ENCODE data around the gene GOLGA3. TPM values are rescaled to one million over a fixed set of nuclear protein-coding genes. Genes with fewer than 3 reads are reported as not detected.

Gene GOLGA3
- total and polyA plus RNA-seq, 10 of the 15 experiments (the other 5 are each of a cell fraction or from before 2014, with no cell fraction given) = 2.0 to 42.7 (median 15.2) TPM

GRCh38 chr12:132736378-132736777 is 92.3 kb downstream of the GOLGA3 start:
- peaks cover 36 to 41% of the 10 kb centered on the region in 2 experiments for H3K36me3 ChIP-seq (ENCODE audit: control insufficient read depth in 2 of 2, insufficient read depth in 2 of 2, low read length in 1 of 2)
- H2AFZ ChIP-seq (ENCODE audit: control insufficient read depth, low read depth, low read length) = no peak overlapping the region
- DNase-seq (ENCODE audit: low read depth, low spot score) = no peak
- RAD21 ChIA-PET (ENCODE audit: unreplicated experiment) = no interaction called here
- H3K4me2 ChIP-seq (ENCODE audit: control insufficient read depth, insufficient read depth) = no peak overlapping the region
- CTCF ChIA-PET = interaction anchor here (0.7 kb wide), 1 partner anchor 91 kb away, joined by 3 read pairs; no protein-coding TSS in a partner anchor
- intact Hi-C loops (cut with micrococcal nuclease; ENCODE audit: unreplicated experiment) = no loop called here
- ATAC-seq = no peak
- no TSS peak for BruUV-seq (replicated peaks)
- H4K20me1 ChIP-seq (ENCODE audit: control insufficient read depth, insufficient read depth) = no peaks in the 10 kb centered on the region
- 86% methylated on average over 12 of the region's 12 CpGs for WGBS (ENCODE audit: insufficient coverage, insufficient replicate concordance, low lambda C conversion rate, missing lambda C conversion rate)
- POLR2A ChIA-PET = no interaction called here
- H3K27ac ChIP-seq (ENCODE audit: control insufficient read depth, insufficient read depth) = no peak overlapping the region
- SMC1A ChIA-PET (ENCODE audit: uncharacterized antibody, unreplicated experiment) = no interaction called here
- no peaks in the 10 kb centered on the region for H3K4me1 ChIP-seq (ENCODE audit: control insufficient read depth, insufficient read depth, low read length)
- H3K79me2 ChIP-seq (ENCODE audit: control insufficient read depth, insufficient read depth, low read length) = no peaks in the 10 kb centered on the region
- no peak overlapping the region for H3K4me3 ChIP-seq
- H3K9me3 ChIP-seq (replicated peaks; ENCODE audit: control insufficient read depth, insufficient read depth, low read length) = no peaks in the 10 kb centered on the region
- in situ Hi-C loops (cut with MboI) = no loop called here
- H3K27me3 ChIP-seq (replicated peaks in 1 of 2; ENCODE audit: control insufficient read depth in 2 of 2, insufficient read depth in 2 of 2, low read length in 1 of 2) = no peaks in the 10 kb centered on the region
- no peak for FAIRE-seq
- TF ChIP-seq BMI1 (IDR thresholded peaks at IDR 0.05; ENCODE audit: borderline replicate concordance) = no peak
- TF ChIP-seq PAX5 (IDR thresholded peaks at IDR 0.05; ENCODE audit: borderline replicate concordance, low read depth, low read length) = no peak
- TF ChIP-seq NBN (IDR thresholded peaks at IDR 0.05) = no peak
- TF ChIP-seq EP300 (IDR thresholded peaks at IDR 0.05; ENCODE audit: borderline replicate concordance in 1 of 2, control insufficient read depth in 1 of 2, low read depth in 2 of 2, low read length in 2 of 2) = no peak
- TF ChIP-seq HDAC6 (IDR thresholded peaks at IDR 0.05; ENCODE audit: unreplicated experiment) = no peak
- H3K9ac ChIP-seq (ENCODE audit: control insufficient read depth, insufficient read depth, low read length) = no peak overlapping the region

GRCh38 chr12:132735496-132735895 is 93.2 kb downstream of the GOLGA3 start:
- Histone ChIP-seq H3K79me2 (ENCODE audit: control insufficient read depth, insufficient read depth, low read length) (no peaks in the 10 kb centered on the region), H3K27me3 (replicated peaks in 1 of 2; ENCODE audit: control insufficient read depth in 2 of 2, insufficient read depth in 2 of 2, low read length in 1 of 2) (no peaks in the 10 kb centered on the region), H4K20me1 (ENCODE audit: control insufficient read depth, insufficient read depth) (no peaks in the 10 kb centered on the region), H3K9ac (ENCODE audit: control insufficient read depth, insufficient read depth, low read length) (no peak overlapping the region), H3K36me3 (ENCODE audit: control insufficient read depth in 2 of 2, insufficient read depth in 2 of 2, low read length in 1 of 2) (peaks cover 33 to 39% of the 10 kb centered on the region in 2 experiments), H3K4me1 (ENCODE audit: control insufficient read depth, insufficient read depth, low read length) (no peaks in the 10 kb centered on the region), H3K9me3 (replicated peaks; ENCODE audit: control insufficient read depth, insufficient read depth, low read length) (no peaks in the 10 kb centered on the region), H3K27ac (ENCODE audit: control insufficient read depth, insufficient read depth) (no peak overlapping the region), H3K4me2 (ENCODE audit: control insufficient read depth, insufficient read depth) (no peak overlapping the region), H3K4me3 (no peak overlapping the region), H2AFZ (ENCODE audit: control insufficient read depth, low read depth, low read length) (no peak overlapping the region)
- in situ Hi-C loops (cut with MboI) (no loop called here), intact Hi-C loops (cut with micrococcal nuclease; ENCODE audit: unreplicated experiment) (no loop called here)
- FAIRE-seq = no peak
- BruUV-seq (replicated peaks) = no TSS peak
- ChIA-PET CTCF (no interaction called here), RAD21 (ENCODE audit: unreplicated experiment) (no interaction called here), SMC1A (ENCODE audit: uncharacterized antibody, unreplicated experiment) (interaction anchor here (1.0 kb wide), 1 partner anchor 11 kb away, joined by 3 read pairs; no protein-coding TSS in a partner anchor), POLR2A (no interaction called here)
- no peak for ATAC-seq
- DNase-seq (ENCODE audit: low read depth, low spot score) = no peak
- 97% methylated on average over 16 of the region's 20 CpGs for WGBS (ENCODE audit: insufficient coverage, insufficient replicate concordance, low lambda C conversion rate, missing lambda C conversion rate)
- TF ChIP-seq PAX8 (IDR thresholded peaks at IDR 0.05) (no peak), RAD21 (IDR thresholded peaks at IDR 0.05; ENCODE audit: insufficient read depth, low read depth, low read length) (no peak), HSF1 (IDR thresholded peaks at IDR 0.05; ENCODE audit: low read depth, low read length) (no peak), MLLT1 (IDR thresholded peaks at IDR 0.05) (no peak), SREBF2 (IDR thresholded peaks at IDR 0.05; ENCODE audit: low read length) (no peak), IKZF1 (conservative IDR thresholded peaks at IDR 0.05) (no peak), MTA3 (IDR thresholded peaks at IDR 0.05; ENCODE audit: borderline replicate concordance, low read length) (no peak), USF1 (IDR thresholded peaks at IDR 0.05; ENCODE audit: borderline replicate concordance, extremely low read length, insufficient read depth, low read depth, low read length) (no peak), CBX5 (IDR thresholded peaks at IDR 0.05; ENCODE audit: low read depth) (no peak)

Measured in GM12878 (cell line).